ENCODE results near the gene B4GALNT2.

The B4GALNT2 gene

DNA sequence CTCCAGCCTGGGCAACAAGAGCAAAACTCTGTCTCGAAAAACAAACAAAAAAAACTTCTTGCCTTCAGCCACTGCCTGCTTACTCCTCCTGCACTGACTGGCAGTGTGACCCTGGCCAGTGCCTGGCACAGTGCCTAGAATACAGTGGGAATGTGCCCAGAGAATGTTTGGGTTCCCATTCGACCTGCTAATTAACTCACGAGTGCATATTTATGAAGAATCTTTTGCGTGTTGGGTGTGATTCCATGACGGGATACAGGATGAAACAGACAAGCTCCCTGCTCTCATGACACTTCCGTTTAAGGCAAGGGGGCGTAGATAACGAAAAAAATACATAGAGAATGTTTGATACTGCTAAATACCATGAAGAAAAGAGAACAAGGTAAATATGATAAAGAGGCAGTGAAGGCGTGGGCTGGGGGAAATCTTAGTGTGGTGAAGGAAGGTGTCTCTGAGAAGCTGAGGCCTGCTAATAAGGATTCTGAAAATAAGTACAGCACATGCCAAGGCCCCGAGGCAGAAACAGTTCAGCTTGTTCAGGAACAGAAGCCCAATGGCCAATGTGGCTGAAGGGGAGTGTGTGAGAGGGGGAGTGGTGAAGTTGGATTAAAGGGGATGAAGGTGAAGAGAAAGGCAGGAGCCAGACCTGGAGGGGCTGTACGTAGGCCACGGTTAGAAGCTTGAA is 82.2 kb downstream of the B4GALNT2 start:
- DNase-seq: no peak

GRCh38 chr17:49216482-49216881 is 83.9 kb downstream of the B4GALNT2 start:
- DNase-seq: no peak

GRCh38 chr17:49216953-49217650 is 84.5 kb downstream of the B4GALNT2 start:
- no peak for DNase-seq

GRCh38 chr17:49217651-49218413 is 85.3 kb downstream of the B4GALNT2 start:
- peak; percentile 37 for DNase-seq

DNA sequence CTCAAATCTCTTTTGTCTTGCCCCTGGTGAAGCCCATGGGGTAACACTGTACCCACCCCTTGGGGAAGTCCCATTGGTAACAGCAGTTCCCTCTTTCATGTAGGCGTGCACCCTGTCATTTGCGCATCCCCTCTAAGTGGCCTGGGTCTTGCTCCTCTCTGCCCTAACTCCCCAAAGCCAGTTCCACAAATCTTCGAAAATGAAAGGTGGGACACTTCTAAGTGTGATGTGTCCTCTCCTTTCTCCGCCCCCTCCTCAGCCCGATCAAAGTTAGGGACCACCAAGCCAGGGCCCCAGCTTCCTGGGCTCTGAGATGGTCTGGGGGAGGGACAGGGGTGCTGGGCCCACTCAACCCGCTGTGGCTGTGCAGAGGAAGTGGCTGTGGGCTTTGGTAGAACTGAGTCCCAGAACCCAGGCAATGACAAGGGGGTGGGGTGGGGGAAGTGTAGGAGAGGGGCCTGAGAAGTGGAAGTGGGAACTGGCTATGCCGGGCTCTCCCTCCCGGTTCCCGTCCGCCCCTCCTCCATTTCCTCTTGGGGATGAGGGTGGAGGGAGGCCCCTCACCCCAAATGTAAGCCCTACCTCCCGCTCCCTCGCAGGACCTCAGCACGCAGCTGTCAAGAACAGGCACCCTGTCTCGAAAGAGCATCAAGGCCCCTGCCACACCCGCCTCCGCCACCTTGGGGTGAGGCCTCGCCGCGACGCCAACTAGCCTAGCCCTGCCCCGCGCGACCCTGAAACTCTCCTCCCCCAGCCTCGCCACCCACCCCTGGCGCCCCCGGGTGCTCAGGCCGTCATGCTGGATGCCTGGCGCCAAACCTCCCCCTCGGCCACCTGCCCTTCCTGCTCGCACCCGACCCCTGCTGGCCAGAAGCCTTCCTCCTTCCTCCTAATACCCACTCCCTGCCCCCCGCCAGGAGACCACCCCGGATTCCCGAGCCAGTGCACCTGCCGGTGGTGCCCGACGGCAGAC is 86.7 kb downstream of the B4GALNT2 start:
- DNase-seq: peak; percentile 23

GRCh38 chr17:49219987-49220386 is 87.4 kb downstream of the B4GALNT2 start:
- no peak for DNase-seq

DNA sequence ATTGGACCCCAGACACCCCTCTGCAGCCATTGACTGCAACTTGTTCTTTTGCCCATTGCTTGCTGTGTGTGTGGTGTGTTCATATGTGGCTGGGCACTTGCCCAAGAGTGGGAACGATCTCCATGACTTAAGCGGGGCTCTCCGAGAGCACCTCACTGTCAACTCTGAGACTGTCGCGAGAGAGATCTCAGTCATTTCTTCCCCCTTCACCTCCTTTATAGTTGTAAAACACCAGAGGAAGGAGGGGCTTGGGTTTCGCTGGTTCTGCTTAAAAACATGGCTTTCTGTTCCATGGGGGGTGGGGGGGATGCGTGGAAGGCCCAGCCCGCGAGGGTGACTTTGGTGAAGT is 90.6 kb downstream of the B4GALNT2 start:
- DNase-seq: no peak

DNA sequence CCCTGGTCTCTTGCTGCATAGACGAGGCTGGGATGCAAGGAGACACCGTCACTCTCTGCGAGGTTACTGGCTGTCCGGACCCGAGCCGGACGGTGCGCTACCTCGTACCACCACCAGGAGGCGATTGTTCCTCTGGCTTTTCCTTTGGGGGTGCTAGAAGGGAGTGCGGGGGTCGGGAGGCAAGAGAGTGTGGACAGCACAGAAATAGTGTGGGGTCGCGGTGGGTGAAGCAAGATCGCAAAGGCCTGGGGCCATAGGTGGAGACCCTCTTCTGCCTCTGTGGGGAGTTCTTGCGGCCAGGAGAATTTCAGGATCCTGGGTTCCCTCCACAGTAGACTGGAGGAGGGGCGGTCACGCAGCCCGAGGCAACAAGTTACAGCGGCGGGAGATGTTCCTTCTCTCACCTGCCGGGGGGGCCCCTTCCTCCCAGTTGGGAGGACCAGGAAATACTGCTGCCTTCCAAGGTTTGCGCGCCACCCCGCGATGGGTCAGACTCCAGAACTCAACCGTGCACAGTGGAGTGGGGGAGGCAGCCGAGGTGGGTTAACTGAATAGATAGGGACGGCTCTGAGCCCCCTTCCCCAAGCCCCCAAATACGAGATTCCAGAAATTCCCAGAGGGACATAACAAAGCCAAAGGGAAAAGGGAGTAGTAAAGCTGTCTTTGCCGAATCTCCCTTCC is 91.1 kb downstream of the B4GALNT2 start:
- peak; percentile 61 for DNase-seq

DNA sequence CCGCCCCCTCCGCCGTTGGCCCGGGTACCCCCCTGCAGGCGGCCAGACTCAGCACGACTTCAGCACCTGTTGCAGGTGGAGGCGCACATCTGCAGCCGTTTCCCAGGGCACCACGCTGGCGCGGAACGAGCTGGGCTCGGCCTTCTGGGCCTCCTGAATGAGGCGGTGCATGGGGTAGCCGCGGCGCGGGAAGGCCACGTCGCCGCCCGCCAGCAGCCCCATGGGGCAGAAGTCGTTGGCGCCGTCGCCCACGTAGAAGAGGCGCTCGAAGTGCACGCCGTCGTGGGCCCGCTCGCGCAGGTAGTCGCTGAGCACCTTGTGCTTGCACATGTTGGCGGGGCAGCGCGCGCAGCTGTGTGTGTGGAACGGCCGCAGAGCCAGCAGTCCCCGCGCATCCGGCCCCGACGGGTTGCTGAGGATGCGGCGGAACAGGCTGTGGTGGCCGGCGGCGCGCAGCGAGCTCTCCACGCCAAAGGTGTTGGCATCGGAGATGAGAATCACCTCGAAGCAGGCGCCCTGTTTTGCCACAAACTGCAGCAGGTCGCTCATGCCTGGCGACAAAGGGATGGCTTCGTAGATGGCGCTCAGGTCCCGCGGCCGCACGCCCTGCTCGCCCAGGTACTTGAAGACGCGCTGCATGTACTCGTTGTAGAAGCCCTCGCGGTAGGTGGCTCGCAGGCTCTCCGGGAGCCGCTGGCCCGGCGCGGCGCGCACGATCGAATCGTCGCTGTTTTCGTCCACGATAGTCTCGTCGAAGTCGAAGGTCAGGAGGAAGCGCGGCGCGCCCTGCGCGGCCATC is 91.8 kb downstream of the B4GALNT2 start:
- peak; percentile 24 for DNase-seq

DNA sequence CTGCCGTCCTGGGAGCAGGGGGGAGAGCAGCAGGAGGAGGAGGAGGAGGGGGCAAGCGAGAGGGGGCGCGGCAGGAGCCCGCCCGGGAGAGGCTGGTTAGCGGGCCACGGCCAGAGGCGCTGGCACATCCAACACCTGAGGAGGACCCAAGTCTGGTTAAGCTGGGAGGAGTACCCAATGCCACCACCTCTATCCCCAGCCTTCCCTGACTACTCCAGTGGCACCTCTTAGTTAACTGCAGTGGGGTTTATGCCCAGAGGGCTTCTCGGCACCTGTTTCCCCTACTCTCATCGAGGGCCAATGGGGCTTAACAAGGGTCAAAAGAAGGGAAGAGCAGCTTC is 92.4 kb downstream of the B4GALNT2 start:
- no peak for DNase-seq

- DNase-seq: no peak
Observed at GRCh38 chr17:49225554-49226236, 93.1 kb downstream of the B4GALNT2 start.

All from stimulated activated naive CD4-positive, alpha-beta T cell treated with Interleukin-2 at 50 U/mL for 16 hours (primary cell).